PC-9 (cell line): Measurements from ENCODE around the gene LILRA1.

Source experiments
- CTCF ChIP-seq: fragments of 200-600 bp; sonication (generic); conservative IDR thresholded peaks from 2 replicates; pipeline ENCODE4 v1.6.1; 2017; ENCODE audit warnings: mixed run types, antibody characterized with exemption, mild to moderate bottlenecking, moderate library complexity
- EZH2 ChIP-seq: fragments of 200-600 bp; sonication (generic); IDR thresholded peaks from 2 replicates; pipeline ENCODE4 v1.8.0; 2017; ENCODE audit warnings: antibody characterized with exemption, low read depth

DNA sequence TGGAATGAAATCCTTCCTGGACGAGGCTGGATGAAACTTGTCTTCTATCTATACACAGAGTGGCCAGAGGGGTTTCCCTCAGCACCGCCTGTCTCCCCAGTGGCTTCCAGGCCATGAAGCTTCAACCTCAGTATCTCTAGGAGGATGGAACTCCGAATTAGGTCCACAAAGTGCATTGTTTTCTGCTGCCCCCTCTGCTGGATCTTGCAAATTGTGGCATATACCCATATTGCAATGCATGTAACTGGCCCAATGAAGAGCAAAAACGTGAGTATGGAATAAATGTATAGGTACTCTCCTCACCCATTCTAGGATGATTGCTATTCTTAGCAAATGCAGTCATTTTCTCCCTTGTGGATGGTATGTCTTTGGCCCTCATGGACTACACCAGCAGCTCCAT is 54.7 kb downstream of the LILRA1 start:
- no peak for TF ChIP-seq CTCF
- no peak for TF ChIP-seq EZH2
